NCI-H2196 (cell line): ENCODE results near the gene SPPL2C.

Experiments used
- DNase-seq: peaks from one replicate; lab custom pipeline; 2025; ENCODE audit not compliant: unreplicated experiment; lab: John Stamatoyannopoulos, UW

Gene SPPL2C

DNA sequence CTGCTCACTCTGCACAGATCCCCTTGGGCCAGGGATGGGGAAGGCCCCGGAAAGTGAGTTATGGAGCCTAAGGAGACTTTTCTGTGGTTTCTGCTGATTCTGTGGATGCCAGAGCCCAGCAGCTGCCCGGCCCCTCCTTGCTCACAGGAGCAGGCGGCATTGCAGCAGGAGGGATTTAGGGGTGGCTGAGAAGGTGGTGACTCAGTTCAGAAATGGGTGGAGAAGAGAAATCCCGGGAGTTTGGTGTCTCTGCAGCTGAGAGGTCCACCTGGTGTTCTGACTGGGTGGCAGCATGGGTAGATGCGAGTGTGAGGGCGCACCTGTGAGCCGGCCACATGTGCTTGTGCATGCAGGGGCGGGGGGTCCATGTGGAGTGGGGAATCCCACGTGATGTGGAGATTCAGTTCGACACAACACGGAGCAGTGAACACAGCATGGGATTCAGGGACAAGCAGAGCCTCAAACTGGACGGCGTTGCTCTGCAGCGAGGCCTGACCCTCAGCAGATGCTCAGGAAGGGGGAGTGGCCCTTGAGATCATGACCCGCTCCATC, 16.0 kb upstream of the SPPL2C start:
- DNase-seq = no peak

- no peak for DNase-seq
Measured at GRCh38 chr17:45833920-45834319, 10.8 kb upstream of the SPPL2C start.

GRCh38 chr17:45834471-45835396, 9.9 kb upstream of the SPPL2C start:
- no peak for DNase-seq

DNA sequence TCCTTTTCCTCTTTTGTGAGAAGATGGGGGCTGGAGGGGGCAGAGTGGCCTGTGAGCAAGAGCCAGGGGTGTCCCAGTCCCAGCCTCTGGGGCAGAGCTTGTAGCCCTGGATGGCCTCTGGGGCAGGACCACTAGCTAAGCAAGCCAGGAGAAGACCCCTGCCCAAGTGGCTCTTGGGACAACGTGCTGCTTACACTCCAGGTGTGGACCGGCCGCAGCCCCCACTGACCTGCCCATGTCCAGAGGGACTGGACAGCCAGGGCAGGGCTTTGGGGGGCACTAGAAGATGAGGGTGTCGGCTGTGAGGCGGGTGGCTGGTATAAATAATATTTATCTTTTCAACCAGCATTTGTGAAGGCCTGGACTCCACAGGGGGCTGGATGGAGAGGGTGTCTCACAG, 9.2 kb upstream of the SPPL2C start:
- DNase-seq = no peak

GRCh38 chr17:45836047-45837044, 8.3 kb upstream of the SPPL2C start:
- DNase-seq = no peak

DNA sequence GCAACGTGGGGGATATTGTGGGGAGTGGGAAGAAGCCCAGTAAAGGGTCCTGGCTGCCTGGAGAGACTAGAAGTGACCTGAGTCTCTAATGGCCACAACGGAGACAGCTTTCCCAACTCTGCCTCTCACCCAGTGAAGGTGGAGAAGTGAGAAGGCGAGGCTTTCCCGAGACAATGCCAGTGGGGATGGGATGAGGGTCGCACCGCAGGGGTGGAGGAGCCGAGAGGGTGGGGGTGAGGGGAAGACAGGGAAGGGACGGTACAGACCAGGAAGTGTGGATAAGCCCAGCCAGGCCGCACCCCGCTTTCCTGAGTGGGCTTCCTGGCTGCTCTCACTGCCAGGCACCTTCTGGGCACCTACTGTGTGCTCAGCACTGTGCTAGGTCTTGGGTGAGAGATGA, 7.5 kb upstream of the SPPL2C start:
- no peak for DNase-seq

GRCh38 chr17:45837603-45838002, 7.1 kb upstream of the SPPL2C start:
- no peak for DNase-seq

GRCh38 chr17:45838751-45839295, 5.9 kb upstream of the SPPL2C start:
- no peak for DNase-seq

DNA sequence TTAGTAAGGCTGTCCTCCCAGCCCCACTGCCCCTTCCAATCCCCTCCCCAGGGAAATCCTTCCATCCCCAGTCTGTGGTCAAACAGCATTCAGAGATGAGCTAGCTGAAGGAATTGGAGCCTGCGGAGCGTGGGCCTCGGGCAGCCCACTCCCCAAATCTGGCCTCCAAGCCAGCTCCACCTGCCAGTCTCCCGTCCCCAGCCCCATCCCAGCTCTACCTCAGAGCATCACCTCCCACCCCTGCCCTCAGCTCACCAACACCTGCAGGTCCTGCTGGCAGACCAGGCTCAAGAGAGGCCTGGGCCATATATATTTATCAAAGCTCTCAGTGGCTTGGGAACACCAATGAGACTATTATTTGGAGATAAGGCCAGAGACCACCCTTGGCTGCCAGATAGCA, 5.2 kb upstream of the SPPL2C start:
- DNase-seq = no peak

DNA sequence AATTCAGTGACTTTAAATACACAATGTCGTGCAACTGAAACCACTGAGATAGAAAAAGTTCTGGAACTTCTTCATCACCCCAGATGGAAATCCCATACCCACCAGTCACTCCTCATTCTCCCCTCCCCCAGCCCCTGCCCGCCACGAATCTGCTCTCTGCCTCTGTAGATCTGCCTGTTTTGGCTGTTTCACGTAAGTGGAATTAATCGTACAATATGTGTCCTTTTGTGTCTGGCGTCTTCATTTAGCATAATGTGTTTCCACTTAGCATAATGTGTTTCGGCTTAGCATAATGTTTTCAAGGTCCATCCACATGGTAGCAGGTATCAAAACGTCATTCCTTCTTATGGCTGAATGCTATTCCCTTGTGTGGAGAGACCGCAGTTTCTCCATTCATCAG, 3.5 kb upstream of the SPPL2C start:
- DNase-seq = no peak

DNA sequence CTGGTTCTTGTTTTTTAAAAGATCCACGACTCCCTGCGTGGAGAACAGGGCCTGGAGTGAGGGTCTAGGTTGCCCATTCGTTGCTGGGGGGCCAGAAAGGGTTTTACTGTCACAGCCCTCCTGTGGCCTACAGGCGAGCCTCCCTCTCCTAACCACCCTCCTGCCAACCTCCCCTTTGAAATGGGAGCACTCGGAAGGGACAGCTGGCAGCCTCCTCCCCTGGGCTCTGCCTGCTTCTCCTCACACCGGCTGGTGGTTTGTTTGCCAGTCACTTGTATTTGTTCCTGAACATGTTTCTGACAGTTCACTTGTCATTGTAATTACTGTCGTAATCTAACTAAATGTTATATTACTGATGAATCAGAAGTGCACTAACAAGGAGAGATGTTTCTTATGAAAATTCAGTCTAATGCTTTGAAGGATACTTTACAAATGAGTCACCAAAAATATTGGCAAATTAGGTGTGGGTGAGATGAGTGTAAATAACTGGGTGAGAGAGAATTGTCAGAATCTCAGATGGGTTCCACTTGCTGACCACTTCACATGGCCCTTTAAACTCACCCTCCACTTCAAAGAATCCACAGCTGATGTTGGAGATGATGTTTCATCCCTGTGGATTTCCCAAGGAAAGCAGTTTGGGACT, 2.7 kb upstream of the SPPL2C start:
- peak; percentile 32 for DNase-seq

- DNase-seq = no peak
Measured at GRCh38 chr17:45843722-45844121, 959 bp upstream of the SPPL2C start.

DNA sequence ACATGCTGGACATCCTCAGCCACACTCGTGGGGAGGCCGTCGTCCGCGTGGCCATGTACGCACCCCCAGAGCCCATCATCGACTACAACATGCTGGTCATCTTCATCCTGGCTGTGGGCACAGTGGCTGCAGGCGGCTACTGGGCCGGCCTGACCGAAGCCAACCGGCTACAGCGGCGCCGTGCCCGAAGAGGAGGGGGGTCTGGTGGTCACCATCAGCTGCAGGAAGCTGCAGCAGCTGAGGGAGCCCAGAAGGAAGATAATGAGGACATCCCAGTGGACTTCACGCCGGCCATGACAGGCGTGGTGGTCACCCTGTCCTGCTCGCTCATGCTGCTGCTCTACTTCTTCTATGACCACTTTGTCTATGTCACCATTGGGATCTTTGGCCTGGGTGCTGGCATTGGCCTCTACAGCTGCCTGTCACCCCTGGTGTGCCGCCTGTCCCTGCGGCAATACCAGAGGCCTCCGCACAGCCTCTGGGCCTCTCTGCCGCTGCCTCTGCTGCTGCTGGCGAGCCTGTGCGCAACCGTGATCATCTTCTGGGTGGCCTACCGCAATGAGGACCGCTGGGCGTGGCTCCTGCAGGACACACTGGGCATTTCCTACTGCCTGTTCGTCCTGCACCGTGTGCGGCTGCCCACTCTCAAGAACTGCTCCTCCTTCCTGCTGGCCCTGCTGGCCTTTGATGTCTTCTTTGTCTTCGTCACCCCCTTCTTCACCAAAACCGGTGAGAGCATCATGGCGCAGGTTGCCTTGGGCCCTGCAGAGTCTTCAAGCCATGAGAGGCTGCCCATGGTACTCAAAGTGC, 900 bp downstream of the SPPL2C start:
- DNase-seq = no peak

GRCh38 chr17:45846223-45846622, 1.5 kb downstream of the SPPL2C start:
- no peak for DNase-seq

DNA sequence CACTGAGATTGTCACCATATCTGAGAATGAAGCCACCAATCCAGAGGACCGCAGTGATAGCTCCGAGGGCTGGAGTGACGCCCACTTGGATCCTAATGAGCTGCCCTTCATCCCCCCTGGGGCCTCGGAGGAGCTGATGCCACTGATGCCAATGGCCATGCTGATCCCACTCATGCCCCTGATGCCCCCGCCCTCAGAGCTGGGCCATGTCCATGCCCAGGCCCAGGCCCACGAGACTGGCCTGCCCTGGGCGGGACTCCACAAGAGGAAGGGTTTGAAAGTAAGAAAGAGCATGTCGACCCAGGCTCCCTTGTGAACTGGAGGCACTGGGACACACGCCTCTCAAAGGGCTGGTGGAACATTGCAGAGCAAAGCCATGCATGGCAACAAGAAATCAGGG, 2.0 kb downstream of the SPPL2C start:
- no peak for DNase-seq

GRCh38 chr17:45847101-45847500, 2.4 kb downstream of the SPPL2C start:
- no peak for DNase-seq

DNA sequence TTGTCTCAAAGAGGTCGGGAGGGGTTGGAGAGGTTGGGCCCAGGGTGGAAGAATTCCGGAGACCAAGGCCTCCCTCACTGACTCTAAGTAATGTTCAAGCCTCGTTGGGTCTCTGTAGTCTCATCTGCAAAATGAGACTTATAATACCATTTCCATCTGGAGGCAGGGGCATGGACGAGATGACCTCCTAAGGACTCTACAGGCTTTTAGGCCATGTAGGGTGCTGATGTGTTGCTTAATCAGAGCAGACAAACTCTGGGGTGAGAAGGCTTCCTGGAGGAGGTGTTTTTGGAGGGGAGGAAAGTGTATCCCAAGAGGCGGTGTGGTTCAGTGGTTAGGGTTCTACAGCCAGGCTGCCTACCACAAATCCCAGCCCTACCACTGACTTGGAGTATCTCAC, 3.1 kb downstream of the SPPL2C start:
- no peak for DNase-seq

GRCh38 chr17:45848405-45848804, 3.7 kb downstream of the SPPL2C start:
- no peak for DNase-seq

DNA sequence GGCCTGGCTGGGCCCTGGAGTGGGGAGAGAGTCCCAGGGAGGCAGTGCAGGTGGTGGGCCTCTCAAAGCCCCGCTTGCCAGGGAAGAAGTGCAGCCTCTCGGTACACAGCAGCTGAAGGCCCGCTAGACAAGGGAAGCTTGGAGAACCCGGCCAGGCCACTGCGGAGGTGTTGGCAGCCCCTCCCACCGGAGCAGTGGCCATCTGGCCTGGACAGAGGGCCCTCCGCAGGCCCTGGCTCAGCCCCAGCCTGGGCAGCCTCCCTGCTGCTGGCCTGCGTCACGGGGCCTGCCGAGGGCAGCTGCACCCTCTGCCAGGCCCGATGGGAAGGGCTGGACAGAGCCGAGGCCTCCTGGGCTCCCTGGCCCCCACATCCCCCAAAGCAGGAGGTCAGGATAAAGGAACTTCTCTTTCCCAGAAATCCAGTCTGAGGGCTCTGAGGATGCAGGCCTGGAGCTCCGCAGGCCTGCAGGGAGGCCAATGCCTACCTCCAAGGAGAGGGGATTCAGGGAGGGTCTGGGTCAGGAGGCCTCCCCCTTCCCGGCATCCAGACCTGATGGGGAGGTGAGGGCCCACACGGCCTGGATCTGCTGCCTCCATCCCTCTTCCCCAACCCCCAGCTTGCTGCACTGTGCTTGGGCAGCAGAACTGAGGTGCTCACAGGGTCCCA, 4.3 kb downstream of the SPPL2C start:
- no peak for DNase-seq
